HUDEP-2 (cell line): ENCODE results near the gene OVCH1.
"Not testable (repeated sequence)": the region's sequence is repeated elsewhere in the genome, so short reads cannot be mapped to it uniquely, and the experiment has no call there.

Experiments used
- DNase-seq, 76 experiments: peaks; one replicate each; lab custom pipeline; 2025; ENCODE audit not compliant: unreplicated experiment in 76 of 76; lab: John Stamatoyannopoulos, UW

OVCH1 gene

GRCh38 chr12:29499235-29499634, 1.7 kb upstream of the OVCH1 start:
- no peak for DNase-seq

GRCh38 chr12:29492891-29493290, 4.6 kb downstream of the OVCH1 start:
- no peak for DNase-seq

DNA sequence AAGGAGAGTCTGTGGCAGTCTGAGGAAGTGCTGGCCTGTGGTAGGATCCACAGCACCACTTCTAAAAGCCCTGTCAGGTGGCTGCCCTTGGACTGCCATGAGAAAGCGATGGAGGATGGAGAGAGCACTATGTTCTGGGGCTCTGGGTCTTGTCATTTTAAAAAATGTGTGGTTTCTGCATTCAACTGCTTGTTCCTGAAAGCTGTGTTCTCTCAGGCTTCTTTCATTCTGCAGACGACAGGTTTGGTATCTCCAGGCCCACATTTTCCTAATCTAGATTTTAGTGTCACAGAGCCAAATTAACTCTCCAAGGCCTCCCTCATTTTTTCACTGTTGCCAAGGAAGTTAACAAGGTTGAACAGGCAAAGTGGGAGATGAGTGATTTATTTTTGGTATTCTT, 10.5 kb downstream of the OVCH1 start:
- no peak for DNase-seq

DNA sequence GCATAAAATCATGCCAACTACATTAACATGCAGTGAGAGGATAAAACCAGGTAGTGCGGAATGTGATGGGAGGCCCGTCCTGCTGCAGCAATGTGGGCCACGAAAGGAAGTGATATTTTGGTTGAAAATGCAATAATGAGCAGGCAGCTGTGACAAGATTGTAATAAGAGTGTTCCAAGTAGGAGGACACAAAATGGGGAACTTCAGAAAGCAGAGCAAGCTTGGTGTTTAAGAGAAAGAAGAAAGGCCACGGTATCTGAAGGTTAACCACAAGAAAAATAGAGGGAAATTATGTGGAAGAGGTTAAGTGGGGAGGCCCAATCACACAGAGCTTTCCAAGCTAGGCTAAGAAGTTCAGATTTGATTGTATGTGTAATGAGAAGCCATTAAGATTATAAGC, 34.3 kb downstream of the OVCH1 start:
- DNase-seq = no peak

- no peak for DNase-seq
Measured at GRCh38 chr12:29460082-29460481, 37.4 kb downstream of the OVCH1 start.

DNA sequence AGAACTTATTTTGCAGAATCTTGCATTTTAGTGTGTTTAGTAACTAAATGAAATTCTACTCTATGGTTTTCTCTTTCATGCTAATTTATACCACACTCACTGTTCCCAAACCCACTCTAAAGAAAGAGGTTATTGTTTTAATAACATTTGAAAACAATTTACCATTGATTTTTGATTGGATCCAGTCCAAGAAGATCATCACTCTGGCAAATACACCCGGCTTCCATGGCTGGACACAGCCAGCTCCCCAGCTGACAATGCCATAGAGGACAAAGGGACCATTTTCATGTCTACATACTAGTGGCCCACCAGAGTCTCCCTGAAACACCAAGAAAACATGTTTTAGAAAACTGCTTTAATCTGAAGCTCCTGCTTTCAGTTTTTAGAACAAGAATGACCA, 42.4 kb downstream of the OVCH1 start:
- DNase-seq = no peak

GRCh38 chr12:29451888-29452287, 45.6 kb downstream of the OVCH1 start:
- DNase-seq = no peak

DNA sequence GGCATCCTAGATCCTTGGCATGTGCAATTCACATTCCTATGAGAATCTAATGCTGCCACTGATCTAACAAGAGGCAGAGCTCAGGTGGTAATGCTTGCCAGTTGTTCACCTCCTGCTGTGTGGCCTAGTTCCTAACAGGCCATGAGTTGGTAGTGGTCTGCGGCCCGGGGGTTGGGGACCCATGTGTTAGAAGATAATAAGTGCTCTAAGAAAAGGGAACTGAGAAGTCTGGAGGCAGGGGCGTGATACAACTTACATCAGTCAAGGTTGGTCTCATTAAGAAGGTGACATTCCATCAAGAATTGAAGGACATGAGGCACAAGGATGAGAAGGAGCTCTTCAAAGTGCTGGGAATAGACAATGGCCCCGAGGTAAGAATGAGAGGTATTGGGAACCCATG, 49.3 kb downstream of the OVCH1 start:
- DNase-seq = no peak

DNA sequence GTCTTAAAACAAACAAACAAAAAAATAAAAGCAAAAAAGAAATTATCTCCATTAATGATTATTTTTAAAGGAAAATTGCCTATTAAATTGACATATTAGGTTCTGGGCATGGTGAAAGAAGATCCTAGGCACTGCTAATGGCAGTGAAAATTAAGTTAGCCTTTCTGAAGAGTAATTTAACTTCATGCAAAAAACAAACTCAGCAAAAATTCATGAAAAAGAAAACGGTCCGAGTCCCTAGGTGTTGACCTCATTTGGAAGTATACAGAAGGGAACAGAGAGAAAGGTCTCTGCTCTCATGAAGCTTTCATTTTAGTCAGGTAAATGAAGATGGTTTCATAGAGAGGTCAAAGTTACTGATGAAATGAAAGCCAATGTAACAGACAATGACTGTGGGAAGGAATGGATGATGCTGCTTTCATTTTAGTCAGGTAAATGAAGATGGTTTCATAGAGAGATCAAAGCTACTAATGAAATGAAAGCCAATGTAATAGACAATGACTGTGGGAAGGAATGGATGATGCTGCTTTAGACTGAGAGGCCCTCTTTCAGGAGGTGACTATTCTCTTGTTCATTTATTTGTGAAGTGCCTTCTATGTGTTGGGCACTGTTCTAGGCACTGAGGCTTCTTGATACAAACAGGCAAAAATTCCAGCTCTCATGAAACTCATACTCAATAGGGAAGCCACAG, 50.1 kb downstream of the OVCH1 start:
- no peak for DNase-seq

GRCh38 chr12:29439506-29439905, 58.0 kb downstream of the OVCH1 start:
- no peak for DNase-seq

DNA sequence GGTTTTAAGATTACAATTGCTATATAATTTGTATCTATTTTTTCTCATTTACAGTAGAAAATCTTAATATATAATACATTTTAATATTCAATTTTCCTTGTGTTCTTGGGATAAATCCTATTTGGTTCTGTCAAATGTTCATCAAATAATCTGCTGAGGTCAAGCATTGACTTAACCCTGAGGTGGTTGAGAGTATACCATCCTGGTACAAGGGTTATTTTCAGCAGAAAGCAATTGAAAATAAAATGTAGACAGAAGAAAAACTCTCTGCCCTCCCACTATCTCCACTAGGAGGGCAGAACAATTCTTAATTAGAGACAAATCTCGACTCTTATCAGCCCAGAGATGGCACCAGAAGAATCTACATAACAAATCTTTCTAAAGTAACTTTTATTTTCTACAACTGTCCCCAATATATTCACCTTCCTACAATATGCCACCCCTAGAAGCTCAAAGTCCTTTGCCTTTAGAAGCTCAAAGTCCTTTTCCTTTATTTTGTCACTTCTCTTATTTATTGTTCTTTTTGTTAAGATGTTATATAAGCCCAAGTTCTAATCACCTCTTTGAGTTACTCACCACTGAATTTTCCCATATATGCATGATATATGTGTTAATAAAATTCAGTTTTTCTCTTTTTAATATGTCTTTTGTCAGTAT, 58.6 kb downstream of the OVCH1 start:
- DNase-seq = no peak

GRCh38 chr12:29437575-29437974, 59.9 kb downstream of the OVCH1 start:
- DNase-seq = no peak

DNA sequence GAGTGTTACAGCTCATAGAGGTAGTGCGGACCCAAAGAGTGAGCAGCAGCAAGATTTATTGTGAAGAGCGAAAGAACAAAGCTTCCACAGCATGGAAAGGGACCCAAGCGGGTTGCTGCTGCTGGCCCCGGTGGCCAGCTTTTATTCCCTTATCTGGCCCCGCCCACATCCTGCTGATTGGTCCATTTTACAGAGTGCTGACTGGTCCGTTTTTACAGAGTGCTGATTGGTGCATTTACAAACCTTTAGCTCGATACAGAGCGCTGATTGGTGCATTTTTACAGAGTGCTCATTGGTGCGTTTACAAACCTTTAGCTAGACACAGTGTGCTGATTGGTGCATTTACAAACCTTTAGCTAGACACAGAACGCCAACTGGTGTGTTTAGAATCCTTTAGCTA, 60.7 kb downstream of the OVCH1 start:
- not testable (repeated sequence) for DNase-seq

DNA sequence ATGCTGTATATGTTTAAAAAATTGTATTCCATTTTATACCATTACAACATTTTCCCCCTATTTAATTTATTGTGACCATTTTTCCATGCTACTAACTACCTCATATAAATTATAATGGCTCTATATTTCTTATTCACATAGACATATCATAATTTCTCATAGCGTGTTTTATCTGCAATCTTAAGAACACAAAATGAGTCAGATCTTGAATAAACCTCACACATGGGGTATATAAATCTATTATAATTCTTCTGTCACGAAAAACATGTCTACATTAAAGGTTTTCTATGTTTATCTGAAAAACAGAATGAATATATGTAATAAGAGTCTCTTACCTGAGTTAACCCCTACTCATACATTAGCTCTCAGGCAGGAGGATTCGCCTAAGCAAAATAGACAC, 66.0 kb downstream of the OVCH1 start:
- no peak for DNase-seq

DNA sequence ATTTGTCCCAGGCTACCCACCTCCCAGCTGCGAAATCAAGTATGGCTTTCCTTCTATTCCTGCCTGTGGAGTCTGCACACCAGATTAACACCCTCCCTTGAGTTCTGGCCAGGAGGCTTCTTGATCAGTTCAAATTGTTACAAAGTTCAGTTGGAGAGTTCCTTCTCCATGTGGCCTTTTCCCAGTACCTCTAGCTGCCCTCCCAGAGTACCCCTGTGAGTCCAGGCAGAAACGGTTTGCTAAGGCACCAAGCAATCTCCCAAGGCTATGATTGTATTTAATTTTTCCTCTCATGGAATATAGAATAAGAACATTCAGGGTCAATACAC, 66.8 kb downstream of the OVCH1 start:
- no peak for DNase-seq

DNA sequence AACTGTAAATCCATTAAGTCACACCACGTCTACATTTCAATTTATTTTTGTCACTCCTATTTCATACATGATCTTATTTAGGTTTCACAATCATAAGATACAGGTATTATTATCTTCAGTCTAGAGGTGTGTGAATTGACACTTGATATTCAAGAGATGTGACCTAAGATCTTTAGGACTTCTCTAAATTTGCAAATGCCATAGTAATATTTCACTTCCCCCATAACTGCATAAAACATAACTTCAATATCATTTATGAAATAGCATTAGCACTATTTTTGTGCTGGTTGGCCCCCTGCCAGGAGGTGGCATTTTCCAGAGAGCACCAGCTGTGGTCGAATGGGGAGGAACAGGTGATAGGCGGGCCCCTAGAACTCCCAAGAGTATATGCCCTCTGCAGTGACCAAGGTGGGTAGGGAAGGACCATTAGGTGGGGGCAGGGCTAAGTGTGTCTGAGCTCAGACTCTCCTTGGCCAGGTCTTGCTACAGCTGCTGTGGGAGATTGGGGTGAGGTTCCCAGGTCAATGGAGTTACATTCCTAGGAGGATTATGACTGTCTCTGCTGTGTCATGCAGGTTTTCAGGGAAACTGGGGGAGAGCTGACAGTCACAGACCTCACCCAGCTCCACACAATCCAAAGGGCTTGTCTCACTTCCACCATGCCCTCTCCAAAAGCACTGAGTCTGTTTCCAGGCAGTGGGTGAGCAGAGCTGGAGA, 67.3 kb downstream of the OVCH1 start:
- no peak for DNase-seq

DNA sequence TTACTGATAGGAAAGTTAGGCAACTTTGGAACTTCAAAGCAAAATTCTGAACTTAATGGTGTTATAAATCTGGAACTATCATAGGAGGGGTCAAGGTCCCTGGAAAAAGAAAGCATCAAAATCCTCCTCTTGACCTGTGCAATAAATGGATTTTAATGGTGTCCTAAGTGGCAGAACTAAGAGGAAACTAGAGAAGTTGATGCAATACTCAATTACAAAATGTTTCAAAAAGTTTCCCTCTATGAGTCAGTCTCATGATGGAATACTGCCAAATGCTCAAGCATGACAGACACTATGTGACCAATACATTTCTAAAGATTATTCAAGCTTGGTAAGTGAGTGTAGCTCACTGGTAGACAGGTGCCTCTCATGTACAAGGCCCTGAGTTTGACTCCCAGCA, 68.9 kb downstream of the OVCH1 start:
- DNase-seq = peak in 14 of 76 experiments; percentile 0 to 38 (median 10)

GRCh38 chr12:29427964-29428363, 69.5 kb downstream of the OVCH1 start:
- DNase-seq = peak in 45 of 76 experiments; percentile 1 to 61 (median 21)

- no peak for DNase-seq
Measured at GRCh38 chr12:29426498-29426897, 71.0 kb downstream of the OVCH1 start.

DNA sequence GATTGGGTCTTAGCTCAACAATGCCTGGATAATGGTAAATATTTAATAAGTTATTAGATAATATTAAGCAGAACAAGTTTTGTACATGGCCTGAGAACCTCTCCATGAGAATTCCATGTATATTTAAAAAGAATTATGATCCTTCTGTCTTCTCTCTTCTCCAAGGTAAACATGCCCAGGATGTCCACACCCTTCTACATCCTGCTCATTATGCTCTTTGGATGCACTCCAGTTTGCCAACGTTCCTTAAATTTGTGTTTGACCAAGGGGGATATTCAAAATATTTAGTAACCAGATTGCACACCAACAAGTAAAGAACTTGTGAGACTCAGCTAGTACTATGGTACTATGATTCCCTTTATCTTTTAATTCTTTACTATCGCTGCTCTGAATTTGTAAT, 71.8 kb downstream of the OVCH1 start:
- no peak for DNase-seq

- no peak for DNase-seq
Measured at GRCh38 chr12:29416748-29417147, 80.7 kb downstream of the OVCH1 start.

DNA sequence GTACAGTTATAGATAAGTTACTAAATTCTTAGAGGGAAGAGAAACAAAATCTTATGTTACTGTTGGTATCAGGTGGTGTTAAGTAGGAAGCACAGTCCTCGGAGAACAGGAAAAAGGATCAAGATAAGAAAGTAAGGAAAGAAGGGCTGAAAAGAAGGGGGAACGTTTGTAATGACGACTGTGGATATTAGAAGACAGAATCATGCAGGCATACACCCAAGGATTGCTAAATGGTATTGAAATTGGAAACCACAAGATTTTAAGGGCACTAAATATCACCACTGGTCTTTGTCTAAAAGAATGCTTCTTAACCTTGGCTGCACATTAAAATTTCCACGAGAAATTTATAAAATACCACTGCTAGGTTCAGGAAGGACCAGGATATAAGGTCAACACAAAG, 82.4 kb downstream of the OVCH1 start:
- DNase-seq = no peak
